Neural cell (in vitro differentiated cells): ENCODE measurements around the gene PRKACA. TPM values are rescaled to one million over a fixed set of nuclear protein-coding genes. Genes with fewer than 3 reads are reported as not detected.
A peak's percentile ranks its signal among the peaks of the same experiment; 100 is the strongest.

Experiments used
- H2AFZ ChIP-seq: fragments of 200-600, 300-800 bp; sonication (generic), shearing (Covaris generic); 2 replicates; pipeline ENCODE4 v1.6.0; 2014; ENCODE audit warnings: low read depth, mild to moderate bottlenecking, antibody characterized with exemption, low read length, moderate library complexity
- H3F3A ChIP-seq: fragments of 200-600 bp; shearing (Covaris generic); 2 replicates; pipeline ENCODE4 v1.6.1; 2016; ENCODE audit warnings: mild to moderate bottlenecking, moderate library complexity, mixed read lengths, antibody characterized with exemption, low read length; ENCODE audit not compliant: insufficient read depth, poor library complexity, severe bottlenecking
- H3K27ac ChIP-seq: fragments of 200-600, 300-800 bp; sonication (generic), shearing (Covaris generic); 2 replicates; pipeline ENCODE4 v1.5.1; 2014; ENCODE audit warnings: mild to moderate bottlenecking, low read length, moderate library complexity
- H3K27me3 ChIP-seq: fragments of 300-800, 200-600 bp; sonication (generic), shearing (Covaris generic); 2 replicates; pipeline ENCODE4 v1.6.0; 2014; ENCODE audit warnings: mild to moderate bottlenecking, low read depth, low read length, moderate library complexity; ENCODE audit not compliant: insufficient read depth
- H3K36me3 ChIP-seq: fragments of 300-800, 200-600 bp; sonication (generic), shearing (Covaris generic); 2 replicates; pipeline ENCODE4 v1.5.1; 2014; ENCODE audit warnings: mild to moderate bottlenecking, antibody characterized with exemption, low read length, moderate library complexity; ENCODE audit not compliant: insufficient read depth
- H3K4me2 ChIP-seq: fragments of 300-800, 200-600 bp; sonication (generic), shearing (Covaris generic); 2 replicates; pipeline ENCODE4 v1.6.0; 2014; ENCODE audit warnings: mild to moderate bottlenecking, low read length
- H3K4me3 ChIP-seq: fragments of 300-800, 200-600 bp; sonication (generic), shearing (Covaris generic); 2 replicates; pipeline ENCODE4 v1.5.1; 2014; ENCODE audit warnings: mild to moderate bottlenecking, low read length, moderate library complexity
- H3K79me2 ChIP-seq: fragments of 200-600 bp; shearing (Covaris generic); replicated peaks from 2 replicates; pipeline ENCODE4 v1.6.0; 2014; ENCODE audit warnings: mild to moderate bottlenecking, low read length, moderate library complexity; ENCODE audit not compliant: insufficient read depth
- H3K9ac ChIP-seq: fragments of 300-800, 200-600 bp; sonication (generic), shearing (Covaris generic); 2 replicates; pipeline ENCODE4 v1.6.1; 2016; ENCODE audit warnings: mild to moderate bottlenecking, low read length, mixed read lengths
- H3K9me2 ChIP-seq: fragments of 200-600 bp; shearing (Covaris generic); 2 replicates; pipeline ENCODE4 v1.6.1; 2016; ENCODE audit warnings: mild to moderate bottlenecking, low read length, mixed read lengths; ENCODE audit not compliant: insufficient read depth
- H3K9me3 ChIP-seq: fragments of 200-600, 300-800 bp; sonication (generic), shearing (Covaris generic); 2 replicates; pipeline ENCODE4 v1.6.1; 2016; ENCODE audit warnings: mild to moderate bottlenecking, mixed run types, low read length, moderate library complexity, mixed read lengths
- H4K20me1 ChIP-seq: fragments of 200-600 bp; shearing (Covaris generic); 2 replicates; pipeline ENCODE4 v1.6.1; 2016; ENCODE audit warnings: mild to moderate bottlenecking, mixed run types; ENCODE audit not compliant: insufficient read depth
- EP300 ChIP-seq: fragments of 450-650 bp; conservative IDR thresholded peaks from 2 replicates; pipeline ENCODE4 v1.6.1; 2014; ENCODE audit warnings: antibody characterized with exemption, mild to moderate bottlenecking, moderate library complexity; ENCODE audit not compliant: poor library complexity, severe bottlenecking
- EZH2 ChIP-seq: fragments of 200-600, 300-800 bp; shearing (Covaris generic), sonication (generic); IDR thresholded peaks from 2 replicates; pipeline ENCODE4 v1.6.1; 2014; ENCODE audit warnings: antibody characterized with exemption, low read length, borderline replicate concordance, mild to moderate bottlenecking; ENCODE audit not compliant: insufficient read depth, poor library complexity, severe bottlenecking
- MXI1 ChIP-seq: fragments of 450-650 bp; conservative IDR thresholded peaks from 2 replicates; pipeline ENCODE4 v1.6.1; 2014; ENCODE audit warnings: antibody characterized with exemption, mild to moderate bottlenecking; ENCODE audit not compliant: poor library complexity, severe bottlenecking
- POLR2AphosphoS5 ChIP-seq: IDR thresholded peaks from 2 replicates; pipeline ENCODE4 v1.6.1; 2012
- RAD21 ChIP-seq: fragments of 450-650 bp; conservative IDR thresholded peaks from 2 replicates; pipeline ENCODE4 v1.6.1; 2014; ENCODE audit warnings: antibody characterized with exemption, mild to moderate bottlenecking, moderate library complexity
- SMC3 ChIP-seq: fragments of 450-650 bp; conservative IDR thresholded peaks from 2 replicates; pipeline ENCODE4 v1.6.1; 2014; ENCODE audit warnings: antibody characterized with exemption, mild to moderate bottlenecking, moderate library complexity; ENCODE audit not compliant: poor library complexity
- TAF1 ChIP-seq: IDR thresholded peaks from 2 replicates; pipeline ENCODE4 v1.6.1; 2012; ENCODE audit warnings: low read depth
- polyA minus RNA-seq: library from RNA; depleted of rRNA, polyadenylated mRNA; stranded (reverse); fragments of >200 nt; gene quantifications from 2 replicates; pipeline ENCODE4 v1.2.3, GENCODE V29; 2014
- polyA plus RNA-seq: library from polyadenylated mRNA; depleted of rRNA; stranded (reverse); fragments of >200 nt; gene quantifications from 2 replicates; pipeline ENCODE4 v1.2.3, GENCODE V29; 2014
- TF ChIP-seq, protein P1 (sequence below): fragments of 450-650 bp; IDR thresholded peaks from 2 replicates; pipeline ENCODE4 v1.5.1; 2014; ENCODE audit warnings: antibody characterized with exemption, mild to moderate bottlenecking, moderate library complexity; ENCODE audit not compliant: poor library complexity, severe bottlenecking
- TF ChIP-seq, protein P2 (sequence below): IDR thresholded peaks from 2 replicates; pipeline ENCODE4 v1.6.1; 2012; ENCODE audit warnings: borderline replicate concordance

Gene PRKACA
- polyA plus RNA-seq (11.7 and 28.1 TPM in 2 replicates), polyA minus RNA-seq (40.2 and 45.8 TPM in 2 replicates)

DNA sequence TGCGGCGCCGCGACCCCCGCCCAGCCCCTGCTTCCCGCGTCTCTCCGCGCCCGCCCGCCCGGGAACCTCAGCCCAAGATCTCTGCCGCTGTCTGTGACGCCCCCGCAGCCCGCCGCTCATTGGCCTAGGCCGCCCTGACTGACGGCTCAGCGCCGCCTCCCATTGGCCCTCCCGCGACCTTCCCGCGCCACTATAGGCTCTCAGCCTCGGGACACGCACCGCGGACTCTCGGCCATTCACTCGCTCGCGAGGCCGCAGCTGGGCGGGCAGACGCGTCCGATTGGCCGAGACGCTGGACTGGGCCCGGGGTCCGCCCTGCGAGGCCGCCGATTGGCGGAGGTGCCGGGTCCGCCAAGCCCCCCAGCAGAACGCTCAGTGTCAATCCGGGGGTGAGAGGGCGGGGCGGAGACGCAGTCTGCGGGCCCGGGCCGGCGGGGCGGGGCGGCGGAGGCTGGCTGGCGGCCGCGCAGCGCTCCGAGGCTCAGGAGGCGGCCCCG lies at the start of gene PRKACA:
Gene PRKACA (minus strand): TSS at position 95 of the 497 bp plus-strand sequence. CDS start 215 bp downstream, outside the sequence.
- H3K9me2 ChIP-seq = no peaks in the 10 kb centered on the region
- no peaks in the 10 kb centered on the region for H3K36me3 ChIP-seq
- peak within 1 kb of the TSS; percentile 54 for H2AFZ ChIP-seq
- no peaks in the 10 kb centered on the region for H4K20me1 ChIP-seq
- H3K9me3 ChIP-seq = no peaks in the 10 kb centered on the region
- peaks cover 29% of the 10 kb centered on the region for H3K79me2 ChIP-seq
- peak within 1 kb of the TSS; percentile 74 for H3K9ac ChIP-seq
- peak within 1 kb of the TSS; percentile 81 for H3K4me3 ChIP-seq
- H3F3A ChIP-seq = no peaks in the 10 kb centered on the region
- H3K27me3 ChIP-seq = no peaks in the 10 kb centered on the region
- TF ChIP-seq EZH2 (no peak), SMC3 (no peak), TAF1 (peak; percentile 25), RAD21 (no peak), MXI1 (no peak), EP300 (no peak), POLR2AphosphoS5 (peak; percentile 68)
- TF ChIP-seq, protein P1, sequence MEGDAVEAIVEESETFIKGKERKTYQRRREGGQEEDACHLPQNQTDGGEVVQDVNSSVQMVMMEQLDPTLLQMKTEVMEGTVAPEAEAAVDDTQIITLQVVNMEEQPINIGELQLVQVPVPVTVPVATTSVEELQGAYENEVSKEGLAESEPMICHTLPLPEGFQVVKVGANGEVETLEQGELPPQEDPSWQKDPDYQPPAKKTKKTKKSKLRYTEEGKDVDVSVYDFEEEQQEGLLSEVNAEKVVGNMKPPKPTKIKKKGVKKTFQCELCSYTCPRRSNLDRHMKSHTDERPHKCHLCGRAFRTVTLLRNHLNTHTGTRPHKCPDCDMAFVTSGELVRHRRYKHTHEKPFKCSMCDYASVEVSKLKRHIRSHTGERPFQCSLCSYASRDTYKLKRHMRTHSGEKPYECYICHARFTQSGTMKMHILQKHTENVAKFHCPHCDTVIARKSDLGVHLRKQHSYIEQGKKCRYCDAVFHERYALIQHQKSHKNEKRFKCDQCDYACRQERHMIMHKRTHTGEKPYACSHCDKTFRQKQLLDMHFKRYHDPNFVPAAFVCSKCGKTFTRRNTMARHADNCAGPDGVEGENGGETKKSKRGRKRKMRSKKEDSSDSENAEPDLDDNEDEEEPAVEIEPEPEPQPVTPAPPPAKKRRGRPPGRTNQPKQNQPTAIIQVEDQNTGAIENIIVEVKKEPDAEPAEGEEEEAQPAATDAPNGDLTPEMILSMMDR = peak; percentile 52
- TF ChIP-seq, protein P2, sequence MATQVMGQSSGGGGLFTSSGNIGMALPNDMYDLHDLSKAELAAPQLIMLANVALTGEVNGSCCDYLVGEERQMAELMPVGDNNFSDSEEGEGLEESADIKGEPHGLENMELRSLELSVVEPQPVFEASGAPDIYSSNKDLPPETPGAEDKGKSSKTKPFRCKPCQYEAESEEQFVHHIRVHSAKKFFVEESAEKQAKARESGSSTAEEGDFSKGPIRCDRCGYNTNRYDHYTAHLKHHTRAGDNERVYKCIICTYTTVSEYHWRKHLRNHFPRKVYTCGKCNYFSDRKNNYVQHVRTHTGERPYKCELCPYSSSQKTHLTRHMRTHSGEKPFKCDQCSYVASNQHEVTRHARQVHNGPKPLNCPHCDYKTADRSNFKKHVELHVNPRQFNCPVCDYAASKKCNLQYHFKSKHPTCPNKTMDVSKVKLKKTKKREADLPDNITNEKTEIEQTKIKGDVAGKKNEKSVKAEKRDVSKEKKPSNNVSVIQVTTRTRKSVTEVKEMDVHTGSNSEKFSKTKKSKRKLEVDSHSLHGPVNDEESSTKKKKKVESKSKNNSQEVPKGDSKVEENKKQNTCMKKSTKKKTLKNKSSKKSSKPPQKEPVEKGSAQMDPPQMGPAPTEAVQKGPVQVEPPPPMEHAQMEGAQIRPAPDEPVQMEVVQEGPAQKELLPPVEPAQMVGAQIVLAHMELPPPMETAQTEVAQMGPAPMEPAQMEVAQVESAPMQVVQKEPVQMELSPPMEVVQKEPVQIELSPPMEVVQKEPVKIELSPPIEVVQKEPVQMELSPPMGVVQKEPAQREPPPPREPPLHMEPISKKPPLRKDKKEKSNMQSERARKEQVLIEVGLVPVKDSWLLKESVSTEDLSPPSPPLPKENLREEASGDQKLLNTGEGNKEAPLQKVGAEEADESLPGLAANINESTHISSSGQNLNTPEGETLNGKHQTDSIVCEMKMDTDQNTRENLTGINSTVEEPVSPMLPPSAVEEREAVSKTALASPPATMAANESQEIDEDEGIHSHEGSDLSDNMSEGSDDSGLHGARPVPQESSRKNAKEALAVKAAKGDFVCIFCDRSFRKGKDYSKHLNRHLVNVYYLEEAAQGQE = no peak
- H3K27ac ChIP-seq = peak within 1 kb of the TSS; percentile 76
- peak within 1 kb of the TSS; percentile 91 for H3K4me2 ChIP-seq

DNA sequence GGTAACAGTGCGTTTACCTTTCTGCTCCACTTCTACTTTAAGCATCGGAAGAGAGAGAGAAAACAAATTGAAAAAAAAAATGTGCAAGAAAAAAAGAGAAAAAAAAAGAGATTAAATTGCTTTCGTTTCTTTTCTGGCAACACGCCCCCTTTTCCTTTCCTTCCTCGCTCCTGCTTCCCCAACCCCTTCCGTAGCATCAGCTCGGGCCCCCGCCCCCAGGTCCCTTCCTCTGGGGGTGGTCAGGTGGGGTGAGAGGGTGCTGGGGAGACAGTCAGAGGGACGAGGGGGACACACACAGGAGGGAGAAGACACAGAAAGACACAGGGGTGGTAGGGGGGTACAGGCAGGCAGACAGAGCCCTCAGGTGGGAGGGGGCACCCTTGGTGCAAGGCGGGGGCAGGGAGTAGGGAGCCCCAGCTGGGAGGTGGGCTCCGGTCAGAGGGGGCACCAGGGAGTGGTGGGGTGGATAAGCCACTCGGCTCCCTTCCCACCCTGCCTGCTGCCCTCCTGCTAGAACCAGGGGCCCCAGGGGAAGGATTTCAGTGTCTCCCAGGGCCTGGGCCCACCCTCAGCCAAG lies 49.5 kb upstream of the PRKACA start:
- no peak overlapping the region for H3K9ac ChIP-seq
- TF ChIP-seq SMC3 (no peak), TAF1 (no peak), POLR2AphosphoS5 (no peak), EZH2 (no peak), EP300 (no peak), RAD21 (no peak), MXI1 (no peak)
- TF ChIP-seq, protein P1 = no peak
- TF ChIP-seq, protein P2 = no peak
- H3K9me3 ChIP-seq = no peaks in the 10 kb centered on the region
- H3F3A ChIP-seq = no peaks in the 10 kb centered on the region
- H3K9me2 ChIP-seq = no peaks in the 10 kb centered on the region
- peaks cover 8% of the 10 kb centered on the region for H3K36me3 ChIP-seq
- no peak overlapping the region for H3K27ac ChIP-seq
- no peak overlapping the region for H2AFZ ChIP-seq
- no peaks in the 10 kb centered on the region for H4K20me1 ChIP-seq
- H3K27me3 ChIP-seq = no peaks in the 10 kb centered on the region
- H3K4me2 ChIP-seq = no peak overlapping the region
- no peak overlapping the region for H3K4me3 ChIP-seq
- no peaks in the 10 kb centered on the region for H3K79me2 ChIP-seq
